Stimulated activated CD4-positive, alpha-beta T cell treated with anti-CD3 and anti-CD28 coated beads, Interleukin-15, amount 100 ng/mL, for 1 hour (primary cell): ENCODE measurements around the gene PLEKHB2.
"Not testable (repeated sequence)": the region's sequence is repeated elsewhere in the genome, so short reads cannot be mapped to it uniquely, and the experiment has no call there.

Experiments used
- DNase-seq, 2 donors: peaks; one replicate each; pipeline ENCODE4 v3.0.0-alpha.2; 2020; ENCODE audit warnings: low read depth in 1 of 2, low spot score in 1 of 2

Gene PLEKHB2

GRCh38 chr2:131093696-131094462 lies 11.3 kb upstream of the PLEKHB2 start:
- peak in 1 of 2 donors; percentile 1 for DNase-seq

GRCh38 chr2:131094463-131095281 lies 10.5 kb upstream of the PLEKHB2 start:
- no peak for DNase-seq

DNA sequence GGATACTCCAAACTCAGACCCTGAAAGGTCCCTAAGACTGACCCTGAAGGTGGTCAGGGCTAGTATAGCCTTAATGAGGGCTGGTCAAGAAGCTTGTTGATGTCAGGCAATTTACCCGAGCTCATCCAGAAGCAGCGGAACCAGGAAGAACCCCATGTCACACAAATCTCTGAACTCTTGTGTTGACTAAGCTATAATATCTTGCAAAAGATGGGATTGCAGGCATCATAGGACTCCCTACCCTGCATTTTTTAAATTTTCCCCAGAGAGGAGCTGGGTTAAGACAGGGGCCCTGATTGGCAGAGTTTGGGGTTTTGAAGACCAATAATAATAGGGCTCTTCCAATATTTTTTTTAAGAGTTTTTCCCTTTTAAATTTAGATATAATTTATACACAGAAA lies 2.0 kb upstream of the PLEKHB2 start:
- no peak for DNase-seq

- peak; percentile 10 to 11 for DNase-seq
Observed at GRCh38 chr2:131104487-131105155, 515 bp upstream of the PLEKHB2 start.

DNA sequence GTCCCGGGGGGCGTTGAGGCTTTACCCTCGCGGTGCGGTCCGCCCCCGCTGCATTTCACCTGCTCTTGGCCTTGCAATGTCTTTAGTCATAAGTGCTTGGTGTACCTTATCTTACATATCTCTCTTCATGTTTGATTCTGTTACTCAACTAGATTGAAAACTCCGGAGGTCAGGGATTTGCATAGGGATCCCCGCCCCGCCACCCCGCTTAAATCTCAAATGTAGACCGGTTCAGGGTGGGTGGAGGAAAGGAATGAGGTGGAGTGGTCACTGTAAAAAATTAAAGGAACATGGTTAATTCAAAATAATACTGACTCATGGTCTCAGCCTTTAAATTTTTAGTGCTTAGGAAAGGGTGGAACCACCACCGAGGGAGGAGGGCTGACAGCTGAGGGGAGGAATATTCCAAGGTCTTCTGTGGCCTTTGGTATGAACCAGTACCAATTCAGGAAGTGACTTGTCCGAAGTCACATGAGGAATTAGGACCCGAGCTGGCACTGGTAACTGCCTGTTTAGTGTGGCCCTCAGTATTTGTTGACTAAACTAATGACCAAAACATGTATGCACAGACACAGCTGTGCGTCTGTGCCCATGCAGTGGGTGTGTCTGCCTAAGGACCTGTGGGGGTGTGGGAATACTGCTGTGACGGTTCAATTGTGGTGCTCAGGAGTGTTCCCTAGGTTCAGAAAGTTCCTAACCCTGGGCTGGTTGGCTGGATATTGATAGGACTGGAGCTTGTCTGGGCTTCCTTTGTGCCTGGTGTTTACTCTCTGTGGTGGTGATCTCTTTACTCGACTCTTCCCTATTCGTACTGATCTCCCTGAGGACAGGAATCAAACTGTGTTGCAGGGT lies 1.0 kb downstream of the PLEKHB2 start:
- peak in 1 of 2 donors; percentile 23 for DNase-seq

DNA sequence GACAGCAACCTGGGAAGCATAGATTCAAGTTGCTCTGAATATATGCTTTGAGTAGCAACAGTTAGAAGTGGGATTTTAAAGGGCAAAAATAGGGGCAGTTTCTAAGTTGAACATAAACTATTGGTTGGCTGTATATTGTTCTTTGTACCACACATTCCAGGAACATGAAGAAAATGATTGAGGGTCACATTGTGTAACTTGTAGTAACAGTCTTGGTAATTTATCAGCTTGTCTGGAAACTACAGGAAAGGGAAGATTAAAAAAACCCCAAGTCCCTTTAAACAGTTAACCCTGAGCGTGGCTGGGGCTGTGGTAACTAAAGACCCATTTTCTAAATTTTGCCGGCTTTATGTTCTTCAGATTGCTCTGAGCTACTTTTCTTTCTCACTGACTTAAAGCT lies 7.4 kb downstream of the PLEKHB2 start:
- DNase-seq = no peak

- DNase-seq = no peak
Observed at GRCh38 chr2:131113566-131114227, 8.6 kb downstream of the PLEKHB2 start.

- not testable (repeated sequence) for DNase-seq
Observed at GRCh38 chr2:131114950-131115349, 9.8 kb downstream of the PLEKHB2 start.

- no peak for DNase-seq
Observed at GRCh38 chr2:131115752-131116151, 10.6 kb downstream of the PLEKHB2 start.

DNA sequence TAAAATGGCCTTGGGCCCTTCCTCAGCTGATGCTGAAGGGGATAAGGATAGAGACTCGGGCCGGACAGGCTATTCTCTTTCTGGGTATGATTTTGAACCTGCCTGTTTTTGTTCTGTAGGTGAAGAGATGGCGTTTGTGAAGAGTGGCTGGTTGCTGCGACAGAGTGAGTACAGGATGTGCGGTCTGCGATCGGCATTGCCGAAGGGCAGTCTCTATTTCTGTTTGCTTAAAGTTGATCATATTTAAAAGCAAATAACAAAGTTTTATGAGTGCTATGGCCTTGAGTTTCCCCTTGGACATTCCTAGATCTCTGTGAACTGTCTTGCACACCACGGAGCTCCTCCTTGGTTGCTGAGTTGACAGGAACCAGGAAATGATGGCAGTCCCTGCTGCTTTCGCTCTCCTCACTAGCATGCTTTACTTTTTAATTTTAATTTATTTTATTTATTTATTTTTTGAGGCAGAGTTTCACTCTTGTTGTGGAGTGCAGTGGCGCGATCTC lies 15.7 kb downstream of the PLEKHB2 start:
- no peak for DNase-seq

GRCh38 chr2:131121464-131121863 lies 16.3 kb downstream of the PLEKHB2 start:
- DNase-seq = no peak

DNA sequence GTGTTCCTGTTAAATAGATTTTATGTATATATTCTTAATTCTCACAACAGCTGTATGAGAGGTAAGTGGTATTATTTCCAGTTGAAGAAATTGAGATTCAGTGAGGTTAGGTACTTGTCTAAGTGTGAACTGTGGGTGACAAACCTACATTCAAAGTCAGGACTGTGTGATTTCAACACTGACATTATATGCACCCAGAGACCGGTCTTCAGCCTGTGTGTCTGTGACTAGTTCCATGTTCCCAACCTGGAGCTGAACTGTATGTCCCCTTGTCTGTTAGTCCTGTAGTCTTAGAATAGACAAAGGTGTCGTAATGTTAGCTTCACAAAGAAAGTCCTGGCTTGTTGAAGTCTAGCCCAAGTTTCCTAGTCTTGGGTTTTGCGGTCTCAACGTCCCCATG lies 17.4 kb downstream of the PLEKHB2 start:
- DNase-seq = no peak

DNA sequence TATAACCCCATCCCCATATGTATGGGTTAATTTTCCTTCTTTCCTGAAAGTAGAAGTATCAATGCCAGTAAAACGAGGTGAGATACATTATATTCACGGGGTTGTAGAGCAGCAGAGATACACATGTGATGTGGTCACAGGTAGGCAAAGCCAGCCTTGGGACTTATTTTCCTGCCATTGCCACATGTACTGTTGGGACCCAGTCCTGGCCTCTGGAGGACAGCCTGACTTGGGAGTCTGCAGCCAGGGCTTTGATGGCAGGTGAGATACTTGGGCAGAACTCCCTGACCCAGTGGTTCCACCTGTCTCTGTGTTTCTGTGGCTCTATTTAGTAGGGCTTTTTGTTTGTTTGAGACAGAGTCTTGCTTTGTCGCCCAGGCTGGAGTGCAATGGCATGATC lies 18.1 kb downstream of the PLEKHB2 start:
- DNase-seq = no peak

- no peak for DNase-seq
Observed at GRCh38 chr2:131125195-131125757, 20.1 kb downstream of the PLEKHB2 start.

DNA sequence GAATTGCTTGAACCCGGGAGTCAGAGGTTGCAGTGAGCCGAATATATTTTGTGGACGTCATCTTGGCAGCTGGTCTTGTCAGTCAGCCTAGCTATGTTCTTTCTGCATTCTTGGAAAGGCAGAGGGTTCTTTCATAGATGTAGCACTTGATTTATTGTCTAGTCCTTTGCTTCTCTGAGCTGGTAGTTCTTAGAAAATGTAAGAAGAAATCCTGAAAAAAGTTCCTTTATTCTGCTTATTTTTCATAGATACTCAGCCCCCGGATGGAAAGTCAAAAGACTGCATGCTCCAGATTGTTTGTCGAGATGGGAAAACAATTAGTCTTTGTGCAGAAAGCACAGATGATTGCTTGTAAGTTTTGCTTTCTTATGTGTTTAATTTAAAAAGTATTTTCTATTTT lies 21.3 kb downstream of the PLEKHB2 start:
- DNase-seq = no peak

DNA sequence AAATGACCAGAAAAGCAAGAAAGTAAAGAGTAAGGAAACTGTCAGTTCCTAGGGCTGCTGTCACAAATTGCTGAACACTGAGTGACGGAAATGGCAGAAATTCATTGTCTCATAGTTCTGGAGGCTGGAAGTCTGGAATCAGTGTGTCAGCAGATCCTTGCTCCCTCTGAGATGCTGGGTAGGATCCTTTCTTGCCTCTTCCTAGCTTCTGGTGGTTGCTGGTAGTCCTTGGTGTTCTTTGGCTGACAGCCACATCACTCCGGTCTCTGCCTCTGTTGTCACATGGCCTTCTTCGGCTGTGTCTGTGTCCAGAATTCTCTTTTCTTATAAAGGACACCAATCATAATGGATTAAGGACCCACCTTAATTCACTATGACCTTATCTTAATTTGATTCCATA lies 21.9 kb downstream of the PLEKHB2 start:
- DNase-seq = no peak

DNA sequence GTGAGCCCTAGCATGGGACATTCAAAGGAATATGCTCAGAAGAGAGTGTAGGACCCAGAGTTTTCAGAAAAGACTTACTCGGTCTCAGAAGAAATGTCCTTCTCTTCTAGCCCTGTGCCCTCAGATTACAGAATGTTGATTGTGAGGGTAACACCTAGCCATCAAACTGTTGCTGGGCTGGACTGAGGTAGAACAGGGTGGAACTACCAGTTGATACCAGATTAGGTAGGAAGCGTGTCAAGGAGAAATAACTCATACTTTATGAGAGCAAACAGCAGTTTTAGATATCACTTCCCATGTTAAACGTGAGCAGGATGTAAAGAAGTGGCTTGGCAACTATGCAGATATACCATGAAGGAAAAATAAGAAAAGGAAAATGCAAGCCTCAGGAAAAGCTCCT lies 22.8 kb downstream of the PLEKHB2 start:
- no peak for DNase-seq

DNA sequence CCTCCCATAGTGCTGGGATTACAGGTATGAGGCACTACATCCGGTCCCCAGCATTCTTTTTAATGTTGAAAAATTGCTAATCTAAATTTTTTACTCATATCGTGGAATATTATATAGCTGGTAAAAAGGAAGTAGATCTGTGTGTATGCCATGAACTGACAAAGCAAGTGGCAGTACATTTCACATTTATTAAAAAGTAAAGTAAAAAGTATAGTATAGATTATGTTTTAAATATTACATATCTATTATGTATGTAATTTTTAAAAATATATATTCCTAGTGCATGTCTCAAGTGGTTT lies 25.1 kb downstream of the PLEKHB2 start:
- no peak for DNase-seq

- DNase-seq = no peak
Observed at GRCh38 chr2:131132729-131133128, 27.6 kb downstream of the PLEKHB2 start.

GRCh38 chr2:131140581-131140980 lies 35.4 kb downstream of the PLEKHB2 start:
- no peak for DNase-seq
